OCI-LY1 (cell line): ENCODE results near the gene GATAD1.
"Not testable (repeated sequence)": the region's sequence is repeated elsewhere in the genome, so short reads cannot be mapped to it uniquely, and the experiment has no call there.

Experiments used
- CTCF ChIP-seq: fragments of 200-600 bp; sonication (generic), shearing (Covaris generic); IDR thresholded peaks from 2 replicates; pipeline ENCODE4 v1.5.1; 2017; ENCODE audit warnings: mild to moderate bottlenecking, antibody characterized with exemption, low read length, moderate library complexity, mixed read lengths
- EZH2 ChIP-seq: fragments of 200-600 bp; sonication (generic), shearing (Covaris generic); IDR thresholded peaks from 2 replicates; pipeline ENCODE4 v1.8.0; 2017; ENCODE audit warnings: borderline replicate concordance, mixed run types, mild to moderate bottlenecking, antibody characterized with exemption, low read length, moderate library complexity, mixed read lengths

- TF ChIP-seq CTCF, EZH2: not testable (repeated sequence)
Measured at GRCh38 chr7:92410162-92410561, 37.1 kb upstream of the GATAD1 start.
